Hematopoietic multipotent progenitor cell treated with erythropoietin and hydrocortisone succinate and interleukin-3 and kit ligand, for 8 days (in vitro differentiated cells): Measurements from ENCODE around the gene CD2AP.
"Not testable (repeated sequence)": the region's sequence is repeated elsewhere in the genome, so short reads cannot be mapped to it uniquely, and the experiment has no call there.

ENCODE experiments used
- DNase-seq: peaks from one replicate; pipeline ENCODE4 v3.0.0-alpha.2; 2015

Gene CD2AP

DNA sequence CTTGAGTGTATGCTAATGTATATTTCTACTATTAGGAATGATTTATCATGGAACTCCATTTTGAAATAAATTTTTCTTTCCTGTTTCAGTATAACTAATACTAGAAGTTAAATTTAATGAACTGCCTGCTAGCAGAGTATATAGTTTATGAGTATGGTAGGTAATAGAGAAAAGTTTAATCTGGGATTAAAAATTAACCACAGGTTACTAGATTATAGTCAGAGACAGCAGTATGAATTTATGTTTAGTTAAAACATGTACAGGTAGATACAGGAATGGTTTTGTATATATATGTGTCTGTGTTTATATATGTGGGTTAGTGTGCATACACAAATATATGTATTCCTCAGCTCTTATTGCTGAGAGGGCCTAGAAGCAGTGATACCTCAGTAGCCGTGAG, 32.3 kb downstream of the CD2AP start:
- no peak for DNase-seq

DNA sequence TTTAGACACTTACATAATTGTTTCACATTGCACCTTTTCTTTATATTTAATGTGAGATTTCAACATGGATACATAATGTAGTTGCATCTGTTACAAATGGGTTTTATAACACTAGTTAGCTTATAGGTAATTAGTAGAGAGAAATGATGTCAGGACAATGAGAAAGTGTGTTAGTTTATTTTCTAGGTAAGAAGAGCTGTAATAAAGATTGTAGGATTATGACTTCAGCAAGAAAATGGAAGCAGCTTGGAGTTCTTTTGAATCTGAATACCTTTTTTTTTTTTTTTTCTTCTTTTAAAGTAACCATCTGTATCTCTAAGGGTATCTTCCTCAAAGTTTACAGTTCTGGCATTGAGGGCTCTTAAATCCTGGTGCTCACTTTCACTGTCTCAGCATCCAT, 35.3 kb downstream of the CD2AP start:
- DNase-seq, result no peak

DNA sequence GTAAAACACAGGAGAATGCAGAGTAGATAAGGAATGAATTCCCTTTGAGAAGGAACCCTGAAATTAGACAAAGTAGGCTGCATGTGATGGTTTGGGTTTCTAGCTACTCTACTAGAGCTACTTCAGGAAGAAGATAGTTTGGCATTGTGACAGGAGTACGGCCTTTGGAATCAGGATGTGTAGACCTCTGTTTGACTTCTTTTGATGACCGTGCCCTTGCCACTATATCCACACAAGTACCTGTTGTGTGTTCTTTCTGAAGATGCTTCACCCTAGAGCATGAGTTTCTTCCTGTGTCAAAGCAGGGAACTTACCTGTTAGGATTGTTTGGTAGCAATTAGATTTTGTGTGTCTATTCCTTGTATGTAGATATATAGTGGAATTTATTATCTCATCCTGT, 41.7 kb downstream of the CD2AP start:
- DNase-seq, result peak; percentile 14

DNA sequence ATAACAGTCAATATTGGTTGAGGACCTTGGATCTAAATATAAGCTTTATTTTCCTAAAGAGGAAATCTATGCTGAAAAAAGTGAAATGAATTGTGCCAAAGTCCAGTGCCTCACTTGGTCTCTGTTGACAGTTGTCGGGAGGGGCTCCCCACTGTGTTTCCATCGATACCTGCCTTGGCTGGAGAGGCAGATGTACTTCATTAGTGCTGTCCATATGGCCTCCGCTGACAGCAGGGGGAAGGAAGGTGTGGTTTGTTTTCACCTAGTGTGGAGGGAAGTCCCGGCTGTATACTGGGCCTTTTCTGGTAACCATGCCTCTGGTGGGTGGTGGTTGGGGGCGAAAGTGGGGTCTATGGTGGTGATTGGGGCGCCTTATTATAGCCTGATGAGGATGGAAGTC, 42.7 kb downstream of the CD2AP start:
- no peak for DNase-seq

DNA sequence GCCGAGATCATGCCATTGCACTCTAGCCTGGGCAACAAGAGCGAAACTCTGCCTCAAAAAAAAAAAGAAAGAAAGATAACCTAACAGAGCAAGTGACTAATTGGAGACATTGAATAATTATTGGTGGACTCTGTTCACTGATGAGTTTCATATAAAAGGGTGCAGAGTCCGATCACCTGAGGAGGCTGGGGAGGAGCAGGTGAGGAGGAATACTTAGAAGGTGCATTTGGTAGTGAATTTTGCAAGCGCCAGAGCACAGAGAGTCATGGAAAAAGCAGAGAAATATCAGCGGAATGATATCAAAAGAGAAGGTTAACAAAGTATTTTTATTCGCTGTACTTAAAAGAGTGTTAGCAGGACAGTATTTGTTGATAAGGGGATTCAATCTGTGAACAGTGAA, 44.4 kb downstream of the CD2AP start:
- no peak for DNase-seq

DNA sequence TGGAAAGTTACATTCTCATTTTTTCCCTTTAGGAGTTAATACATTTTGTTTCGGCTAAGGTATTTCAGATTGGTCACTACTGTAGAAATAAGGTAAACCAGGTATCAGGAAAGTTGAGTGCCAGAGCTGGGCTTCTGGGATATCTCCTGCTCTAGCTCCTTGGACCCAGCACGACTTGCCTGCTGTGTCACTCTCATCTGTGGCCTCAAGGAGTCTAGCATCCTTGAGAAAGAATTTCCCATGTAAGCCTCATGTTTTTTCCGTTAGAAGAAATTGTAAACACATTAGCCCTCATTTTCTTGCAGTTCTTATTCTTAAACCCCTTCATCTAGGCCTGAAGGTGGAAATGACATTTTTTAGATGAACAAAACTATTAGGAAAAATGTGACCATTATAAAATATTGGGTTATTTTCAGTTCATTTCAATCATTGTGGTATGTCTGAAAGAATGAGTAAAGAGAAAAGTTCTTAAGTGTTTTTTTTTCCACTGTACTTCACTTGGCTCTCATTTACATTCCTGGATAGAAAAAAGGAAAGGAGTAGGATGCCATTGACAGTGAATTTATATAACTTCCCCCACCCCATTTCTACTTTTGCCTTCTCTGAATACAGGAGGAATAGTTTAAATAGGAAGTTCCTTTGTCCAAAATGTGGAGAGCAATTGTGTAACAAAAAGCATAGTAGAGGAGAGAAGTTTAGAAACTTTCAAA, 46.7 kb downstream of the CD2AP start:
- DNase-seq, result no peak

DNA sequence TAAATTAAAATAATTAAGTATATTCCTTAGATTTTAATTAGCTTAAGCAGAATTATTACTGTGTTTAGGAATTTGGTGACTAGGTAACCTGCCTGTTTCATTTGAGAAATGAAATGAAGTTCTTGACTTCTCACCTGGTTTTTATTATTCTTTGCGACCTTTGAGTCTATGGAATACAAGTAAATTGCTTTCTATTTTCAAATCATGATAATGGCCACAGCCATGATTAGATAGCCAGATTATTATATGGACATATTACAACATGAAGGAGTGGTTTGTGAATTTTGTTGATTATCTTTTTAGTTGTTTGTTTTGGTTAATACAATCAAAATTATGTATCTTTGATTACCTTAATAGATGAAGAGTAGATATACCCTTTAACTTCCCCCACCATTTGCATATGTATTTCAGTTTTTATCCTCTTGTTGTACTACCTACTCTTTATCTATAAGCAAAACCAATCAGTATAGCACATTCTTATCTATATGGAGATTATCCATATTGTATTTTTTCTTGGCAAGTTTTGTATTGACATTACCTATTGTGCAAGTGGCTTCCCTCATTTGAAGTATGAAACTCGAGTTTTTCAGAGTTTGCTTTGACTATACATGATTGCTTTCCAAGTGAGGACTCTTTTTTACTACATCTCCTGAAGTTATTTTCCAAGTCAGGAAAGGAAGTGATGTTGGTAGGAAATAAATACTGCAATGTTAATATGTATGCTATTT, 47.9 kb downstream of the CD2AP start:
- no peak for DNase-seq

DNA sequence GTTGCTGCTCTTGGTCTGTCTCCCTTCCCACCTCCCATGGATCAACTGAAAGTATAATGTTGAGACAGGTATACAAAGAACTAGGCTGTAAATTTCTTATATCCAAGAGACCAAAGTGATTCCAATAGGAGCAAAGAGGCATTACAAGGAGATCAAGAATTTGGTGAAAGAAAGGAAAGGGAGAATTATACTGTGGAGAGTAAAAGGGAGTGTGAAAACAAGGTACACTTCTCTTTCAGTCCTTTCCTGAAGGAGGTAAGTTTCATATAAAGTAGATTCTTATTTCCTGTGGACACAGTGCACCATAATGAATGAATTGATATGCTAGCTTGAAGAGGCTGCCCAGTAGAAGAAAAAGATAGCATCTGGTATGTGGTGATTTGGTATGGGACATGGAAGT, 49.7 kb downstream of the CD2AP start:
- no peak for DNase-seq

DNA sequence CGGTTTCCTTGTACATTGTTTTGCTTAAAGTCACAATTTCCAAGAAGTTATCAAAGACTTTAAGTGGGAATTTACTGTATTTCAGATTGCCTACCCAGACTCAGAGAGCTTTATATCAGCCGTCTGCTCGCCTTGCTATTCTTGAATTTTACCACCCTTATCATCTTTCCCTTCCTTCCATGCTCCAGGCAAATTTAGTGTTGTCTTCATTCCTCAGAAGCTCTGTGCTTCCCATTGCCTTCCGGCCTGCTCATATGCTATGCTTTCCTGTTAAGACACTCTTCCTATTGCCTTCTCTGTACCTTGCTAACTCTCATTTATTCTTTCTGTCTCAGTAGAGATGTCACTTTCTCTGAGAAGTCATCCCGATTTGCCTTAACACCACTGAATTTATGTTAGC, 52.1 kb downstream of the CD2AP start:
- no peak for DNase-seq

DNA sequence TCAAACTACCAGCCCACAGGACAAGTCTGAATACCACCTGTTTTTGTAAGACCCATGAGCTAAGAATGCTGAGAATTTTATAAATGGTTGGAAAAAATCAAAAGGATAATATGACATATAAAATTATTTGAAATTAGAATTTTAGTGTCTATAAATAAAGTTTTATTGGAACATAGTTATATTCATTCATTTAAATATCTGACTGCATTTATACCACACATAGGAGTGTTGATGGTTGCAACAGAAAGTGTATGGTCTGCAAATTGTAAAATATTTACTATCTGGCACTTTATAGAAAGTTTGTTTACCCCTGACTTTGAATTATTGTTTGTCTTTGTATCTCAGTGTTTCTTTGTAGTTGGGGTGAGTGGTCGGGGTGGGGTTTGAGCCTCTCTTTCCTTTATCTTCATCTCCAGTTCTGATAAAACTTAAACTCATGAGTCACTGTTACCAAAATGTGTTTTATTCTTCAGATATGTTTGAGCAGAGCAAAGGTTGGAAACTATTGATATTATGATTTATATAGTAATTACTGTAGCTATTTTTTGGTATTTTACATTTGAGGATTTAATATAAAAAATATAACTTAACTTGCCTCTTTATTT, 55.5 kb downstream of the CD2AP start:
- DNase-seq, result peak; percentile 41

DNA sequence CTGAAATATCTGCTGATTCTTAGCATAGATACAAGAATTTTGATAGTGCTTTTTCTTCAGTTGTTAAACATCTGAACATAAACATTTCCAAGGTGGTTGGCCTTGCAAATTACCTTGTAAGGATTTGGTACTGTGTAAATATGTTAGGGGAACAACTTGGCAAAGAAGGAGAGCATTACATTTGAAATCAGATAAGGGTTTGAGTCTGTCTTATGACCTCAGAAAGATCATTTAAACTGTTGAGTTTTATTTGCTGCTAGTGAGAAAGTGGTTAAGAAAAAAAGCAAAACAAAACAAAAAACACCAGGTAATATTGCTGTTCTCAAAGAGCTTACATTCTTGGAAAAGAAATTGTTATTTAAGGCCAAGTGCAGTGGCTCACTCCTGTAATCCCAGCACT, 56.5 kb downstream of the CD2AP start:
- no peak for DNase-seq

DNA sequence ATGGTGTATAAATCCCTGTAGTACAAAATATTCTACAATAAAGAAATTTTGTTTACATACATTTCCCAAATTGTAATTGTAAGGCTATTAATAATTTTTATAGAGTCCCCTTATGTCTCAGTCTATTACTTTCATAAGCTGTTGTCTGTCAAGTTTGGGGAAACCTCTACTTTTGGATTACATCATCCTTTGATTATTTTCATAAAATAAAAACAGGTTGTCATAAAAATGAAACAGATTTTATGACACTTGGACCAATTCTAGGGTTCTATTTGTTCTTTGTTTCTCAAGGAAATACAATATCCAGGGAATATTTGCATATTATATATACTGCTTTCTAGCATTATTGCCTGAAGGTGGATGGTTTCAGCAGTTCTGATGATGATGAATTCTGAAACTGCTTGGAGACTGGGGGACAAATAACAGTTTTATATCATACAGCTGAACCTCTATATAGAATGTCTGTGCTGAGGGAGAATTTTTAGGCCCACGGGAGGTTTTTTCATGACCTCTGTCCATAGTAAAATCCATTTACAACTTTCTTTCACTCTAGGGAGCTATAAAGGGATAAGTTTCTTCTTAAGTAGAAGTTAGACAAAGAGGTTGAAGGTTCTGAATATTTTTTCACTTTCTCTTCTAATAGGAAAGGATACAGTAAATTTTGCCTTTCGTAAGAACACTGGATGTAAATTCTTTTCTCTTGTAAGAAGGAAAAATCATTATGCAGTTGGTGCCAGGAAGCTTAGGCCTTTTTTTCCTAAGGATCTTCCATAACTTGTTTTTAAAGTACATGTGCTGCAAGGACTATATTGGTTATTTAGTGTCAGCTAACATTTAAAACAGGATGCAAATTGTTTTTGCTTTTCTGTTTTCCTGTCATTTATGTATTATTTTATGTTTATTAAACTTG, 58.0 kb downstream of the CD2AP start:
- no peak for DNase-seq

DNA sequence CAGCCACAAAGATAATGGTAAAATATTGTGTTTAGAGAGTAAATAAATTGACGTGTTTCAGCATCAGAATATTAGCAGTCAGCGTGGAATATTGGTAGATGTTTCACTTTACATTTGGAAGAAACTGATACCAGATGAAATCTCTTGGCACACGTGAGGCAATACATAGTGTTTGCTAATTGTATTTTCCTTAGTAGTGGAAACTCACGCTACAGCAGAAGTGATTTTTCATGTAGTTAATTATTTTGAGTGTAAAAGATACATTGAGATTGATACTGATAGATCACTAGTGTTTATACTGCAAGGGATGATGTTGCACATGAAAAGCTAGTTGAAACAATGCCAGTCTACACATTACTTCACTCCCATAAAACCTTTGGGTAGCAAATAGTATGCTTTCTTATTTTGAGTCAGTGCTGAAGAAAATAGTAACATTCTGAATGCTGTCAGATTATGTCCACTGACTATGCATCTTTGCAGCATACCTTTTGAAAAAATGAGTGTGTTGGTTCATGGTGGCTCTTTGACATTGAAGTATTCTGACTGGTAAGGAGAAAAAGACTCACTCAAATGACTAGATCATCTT, 59.3 kb downstream of the CD2AP start:
- no peak for DNase-seq

DNA sequence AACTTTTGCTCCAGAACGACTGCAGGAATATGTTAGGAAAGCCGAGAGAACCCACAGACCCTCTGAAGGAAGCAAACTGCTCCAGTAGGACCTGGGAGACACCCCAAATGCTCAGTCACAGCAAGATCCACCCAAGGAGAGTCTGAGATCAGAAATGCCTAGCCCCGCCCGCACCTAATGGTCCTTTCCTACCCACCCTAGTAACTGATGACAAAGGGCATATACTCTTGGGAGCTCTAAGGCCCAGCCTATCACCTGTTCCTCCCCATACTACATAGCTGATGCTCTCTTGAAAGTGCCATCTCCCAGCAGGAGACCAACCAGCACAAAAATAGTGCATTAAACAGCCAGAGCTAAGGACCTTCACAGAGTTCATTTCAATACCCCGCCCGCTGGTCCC, 67.6 kb downstream of the CD2AP start:
- DNase-seq, result no peak

DNA sequence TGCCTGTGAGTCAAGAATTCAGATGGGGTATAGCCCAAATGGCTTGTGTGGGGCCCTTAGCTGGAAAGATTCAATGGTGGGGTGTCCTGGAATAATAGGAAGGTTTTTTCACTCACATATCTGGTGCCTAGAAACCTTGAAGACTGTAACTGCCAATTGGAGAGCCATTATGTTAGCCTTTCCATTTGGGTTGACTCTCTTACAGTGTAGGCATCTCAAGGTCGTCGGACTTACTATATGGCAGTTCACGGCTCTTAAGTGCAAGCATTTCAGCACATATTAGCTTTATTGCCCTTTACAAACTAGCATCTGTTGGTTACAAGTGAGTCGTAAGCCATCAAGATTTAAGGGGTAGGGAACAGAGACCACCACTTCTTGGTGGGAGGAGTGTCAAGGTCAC, 74.1 kb downstream of the CD2AP start:
- DNase-seq, result no peak

DNA sequence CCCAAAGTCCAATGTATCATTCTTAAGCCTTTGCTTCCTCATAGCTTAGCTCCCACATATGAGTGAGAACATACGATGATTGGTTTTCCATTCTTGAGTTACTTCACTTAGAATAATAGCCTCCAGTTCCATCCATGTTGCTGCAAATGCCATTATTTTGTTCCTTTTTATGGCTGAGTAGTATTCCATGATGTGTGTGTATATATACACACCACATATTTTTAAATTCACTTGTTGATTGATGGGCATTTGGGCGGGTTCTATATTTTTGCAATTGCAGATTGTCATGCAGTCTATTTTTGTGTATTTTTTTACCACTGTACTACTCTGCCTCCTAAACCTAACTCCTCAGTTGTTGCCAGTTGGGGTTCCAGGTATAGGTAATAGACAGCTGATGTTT, 74.7 kb downstream of the CD2AP start:
- no peak for DNase-seq

DNA sequence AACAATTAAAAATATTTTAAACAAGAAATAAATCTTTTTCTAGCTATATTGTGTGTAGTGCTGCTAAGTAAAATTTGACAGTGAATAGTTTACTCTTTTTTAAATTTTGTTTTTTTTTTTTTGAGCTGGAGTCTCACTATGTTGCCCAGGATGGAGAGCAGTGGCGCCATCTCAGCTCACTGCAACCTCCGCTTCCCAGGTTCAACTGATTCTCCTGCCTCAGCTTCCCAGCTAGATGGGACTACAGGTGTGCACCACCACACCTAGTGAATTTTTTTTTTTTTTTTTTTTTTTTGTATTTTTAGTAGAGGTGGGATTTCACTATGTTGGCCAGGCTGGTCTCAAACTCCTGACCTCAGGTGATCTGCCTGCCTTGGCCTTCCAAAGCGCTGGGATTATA, 75.7 kb downstream of the CD2AP start:
- not testable (repeated sequence) for DNase-seq

DNA sequence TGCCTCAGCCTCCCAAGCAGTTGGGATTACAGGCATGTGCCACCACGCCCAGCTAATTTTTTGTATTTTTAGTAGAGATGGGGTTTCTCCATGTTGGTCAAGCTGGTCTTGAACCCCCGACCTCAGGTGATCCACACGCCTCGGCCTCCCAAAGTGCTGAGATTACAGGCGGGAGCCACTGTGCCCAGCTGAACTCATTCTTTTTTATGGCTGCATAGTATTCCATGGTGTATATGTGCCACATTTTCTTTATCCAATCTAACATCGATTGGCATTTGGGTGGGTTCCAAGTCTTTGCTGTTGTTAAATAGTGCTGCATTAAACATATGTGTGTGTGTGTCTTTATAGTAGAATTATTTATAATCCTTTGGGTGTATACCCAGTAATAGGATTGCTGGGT, 78.9 kb downstream of the CD2AP start:
- not testable (repeated sequence) for DNase-seq

DNA sequence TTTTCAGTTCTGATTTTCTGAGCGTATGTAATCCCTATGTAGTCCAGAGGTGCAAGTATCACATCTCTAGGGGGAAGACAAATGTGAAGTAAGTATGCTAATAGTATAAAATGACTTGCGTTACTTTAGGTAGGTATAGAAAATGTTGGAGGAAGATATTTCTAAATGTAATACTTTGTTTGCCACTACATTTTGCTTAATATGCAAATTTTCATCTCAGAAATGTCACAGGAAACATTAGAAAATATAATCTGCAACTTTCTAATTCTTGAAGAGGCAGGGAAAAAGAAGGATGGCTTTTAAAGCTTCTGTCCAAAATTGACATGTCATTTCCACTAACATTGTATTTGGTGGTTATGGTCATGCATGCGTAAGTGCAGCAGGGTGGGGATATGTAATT, 85.6 kb downstream of the CD2AP start:
- no peak for DNase-seq

DNA sequence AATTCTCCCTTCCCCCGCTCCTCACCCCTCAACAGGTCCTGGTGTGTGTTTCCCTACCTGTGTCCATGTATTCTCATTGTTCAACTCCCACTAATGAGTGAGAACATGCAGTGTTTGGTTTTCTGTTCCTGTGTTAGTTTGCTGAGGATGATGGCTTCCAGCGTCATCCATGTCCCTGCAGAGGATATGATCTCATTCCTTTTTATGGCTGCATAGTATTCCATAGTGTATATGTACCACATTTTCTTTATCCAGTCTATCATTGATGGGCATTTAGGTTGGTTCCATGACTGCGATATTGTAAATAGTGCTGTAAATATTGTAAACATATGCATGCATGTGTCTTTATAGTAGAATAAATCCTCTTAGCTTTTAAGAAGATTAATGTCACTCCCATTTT, 89.0 kb downstream of the CD2AP start:
- DNase-seq, result not testable (repeated sequence)

DNA sequence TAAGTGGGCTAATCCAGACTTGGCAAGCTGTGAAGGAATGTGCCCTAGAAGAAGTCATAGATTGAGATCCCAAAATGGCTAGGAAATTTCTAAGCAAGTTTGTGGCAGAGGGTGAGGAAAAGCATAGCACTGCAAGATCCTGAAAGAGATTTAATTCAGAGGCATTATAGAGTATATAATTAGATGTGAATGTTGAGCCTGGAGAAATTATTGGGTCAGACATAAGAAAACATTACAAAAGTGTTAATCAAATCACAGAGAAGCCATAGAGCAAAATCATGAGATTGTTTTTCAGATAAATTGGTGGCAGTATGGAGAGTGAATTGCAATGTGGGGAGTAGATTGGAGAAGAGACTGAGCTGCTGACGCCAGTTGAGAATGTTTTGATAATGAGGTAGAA, 90.0 kb downstream of the CD2AP start:
- DNase-seq, result no peak

DNA sequence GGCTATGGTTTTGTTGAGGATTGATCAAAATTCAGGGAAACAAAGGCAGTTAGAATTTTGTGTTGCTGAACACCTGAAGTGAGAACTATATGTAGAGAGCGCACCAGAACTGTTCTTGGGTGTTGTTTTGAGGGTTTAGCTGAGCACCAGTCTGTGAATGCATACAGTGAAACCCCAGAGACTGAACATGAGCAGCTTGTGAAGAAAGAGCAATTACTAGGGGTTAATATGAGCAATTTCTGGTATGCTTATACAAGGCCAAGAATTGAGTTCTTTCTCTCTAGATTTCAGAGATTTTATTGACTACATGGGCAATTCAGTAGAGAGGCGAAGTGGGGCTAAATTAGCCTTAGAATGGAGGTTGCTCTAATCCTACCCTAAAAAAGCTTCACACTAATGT, 93.9 kb downstream of the CD2AP start:
- no peak for DNase-seq

DNA sequence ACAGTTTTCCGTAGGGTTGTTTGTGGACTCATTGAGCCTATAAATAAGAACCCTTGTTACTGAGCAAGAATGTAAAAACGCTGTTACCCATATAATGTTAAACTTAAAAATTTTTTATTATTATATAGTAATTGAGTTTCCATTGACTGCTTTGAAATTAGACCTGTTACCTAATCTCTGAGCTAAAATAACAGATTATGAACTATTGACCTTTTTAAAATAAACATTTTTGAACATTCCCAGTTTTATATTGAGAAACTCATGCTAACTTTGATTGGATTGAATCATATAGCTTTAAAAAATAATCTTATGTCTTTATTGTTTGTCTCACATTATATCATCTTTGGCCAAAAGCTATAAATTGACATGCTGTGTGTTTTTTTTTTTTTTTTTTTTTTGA, 95.5 kb downstream of the CD2AP start:
- DNase-seq, result no peak
